B cell (primary cell): Measurements from ENCODE around the gene NCCRP1.

Experiments used
- CTCF ChIP-seq: fragments of 200-600 bp; IDR thresholded peaks from one replicate; pipeline ENCODE4 v1.8.0; 2022; ENCODE audit warnings: antibody characterized with exemption, mild to moderate bottlenecking
- EZH2 ChIP-seq: IDR thresholded peaks from 2 replicates; pipeline ENCODE4 v1.6.1; 2012; ENCODE audit warnings: borderline replicate concordance, low read depth, mild to moderate bottlenecking, moderate library complexity, low read length; ENCODE audit not compliant: insufficient read depth, poor library complexity, severe bottlenecking

- TF ChIP-seq CTCF, result no peak
- no peak for TF ChIP-seq EZH2
These were observed 3.5 kb downstream of the NCCRP1 start for GRCh38 chr19:39200066-39200802.
